ENCODE measurements around the gene ZNF501.

- TF ChIP-seq CTCF (IDR thresholded peaks at IDR 0.05) (no peak), EZH2 (IDR thresholded peaks at IDR 0.05; ENCODE audit: borderline replicate concordance, insufficient read depth, low read depth, low read length, poor library complexity, severe bottlenecking) (no peak)
Measured at GRCh38 chr3:44762170-44762677, 32.8 kb downstream of the ZNF501 start.

Measured in B cell (primary cell).